GM23338 (cell line): ENCODE measurements around the gene PLEKHM2.

ENCODE experiments used
- CREB1 ChIP-seq: fragments of 250-450 bp; sonication (Bioruptor Pico); IDR thresholded peaks from 2 replicates; pipeline ENCODE4 v1.5.0; 2020; ENCODE audit warnings: low read depth, mild to moderate bottlenecking, moderate library complexity
- CTCF ChIP-seq, 2 experiments: fragments of 200-600 bp in 1 of 2; sonication (generic) in 1 of 2; conservative IDR thresholded peaks; 2 replicates each; pipeline versions ENCODE4 v1.5.1 to v1.6.1; 2016 to 2017; ENCODE audit warnings: antibody characterized with exemption in 2 of 2, low read depth in 2 of 2, mild to moderate bottlenecking in 2 of 2, moderate library complexity in 1 of 2
- EZH2phosphoT487 ChIP-seq: fragments of 200-600 bp; sonication (generic); IDR thresholded peaks from one replicate; pipeline ENCODE4 v1.8.1; 2018; ENCODE audit warnings: antibody characterized with exemption; ENCODE audit not compliant: unreplicated experiment
- POLR2AphosphoS5 ChIP-seq: IDR thresholded peaks from 2 replicates; pipeline ENCODE4 v1.6.1; 2016; ENCODE audit warnings: antibody characterized with exemption, low read depth

- TF ChIP-seq CTCF (conservative IDR thresholded peaks at IDR 0.05; ENCODE audit: low read depth in 2 of 2) (no peak), POLR2AphosphoS5 (no peak), CREB1 (CRISPR knock-in tag) (no peak), EZH2phosphoT487 (no peak)
Measured at GRCh38 chr1:15656464-15656863, 27.7 kb upstream of the PLEKHM2 start.
